Measurements from ENCODE around the gene FMNL2. TPM values are rescaled to one million over a fixed set of nuclear protein-coding genes. Genes with fewer than 3 reads are reported as not detected.

The FMNL2 gene
- total and polyA plus RNA-seq, 10 donors = 8.8 to 59.3 (median 33.5) TPM

- WGBS, 5 donors = 88 to 92% (median 90%) methylated on average over 9 of the region's 9 CpGs
- Histone ChIP-seq H3K4me1 (peaks cover 0 to 12% (median 0%) of the 10 kb centered on the region in 6 donors), H3K27me3 (replicated peaks in 1 of 7) (no peaks in the 10 kb centered on the region), H3K27ac (peak overlapping the region in 1 of 8 donors; percentile 9), H3K9me3 (no peaks in the 10 kb centered on the region), H3K36me3 (peaks cover 0 to 92% (median 3%) of the 10 kb centered on the region in 6 donors), H3K4me3 (no peak overlapping the region)
- TF ChIP-seq POLR2A (IDR thresholded peaks at IDR 0.05) (no peak), POLR2AphosphoS5 (IDR thresholded peaks at IDR 0.05) (peak in 1 of 3 donors; percentile 24)
- TF ChIP-seq, protein P1, sequence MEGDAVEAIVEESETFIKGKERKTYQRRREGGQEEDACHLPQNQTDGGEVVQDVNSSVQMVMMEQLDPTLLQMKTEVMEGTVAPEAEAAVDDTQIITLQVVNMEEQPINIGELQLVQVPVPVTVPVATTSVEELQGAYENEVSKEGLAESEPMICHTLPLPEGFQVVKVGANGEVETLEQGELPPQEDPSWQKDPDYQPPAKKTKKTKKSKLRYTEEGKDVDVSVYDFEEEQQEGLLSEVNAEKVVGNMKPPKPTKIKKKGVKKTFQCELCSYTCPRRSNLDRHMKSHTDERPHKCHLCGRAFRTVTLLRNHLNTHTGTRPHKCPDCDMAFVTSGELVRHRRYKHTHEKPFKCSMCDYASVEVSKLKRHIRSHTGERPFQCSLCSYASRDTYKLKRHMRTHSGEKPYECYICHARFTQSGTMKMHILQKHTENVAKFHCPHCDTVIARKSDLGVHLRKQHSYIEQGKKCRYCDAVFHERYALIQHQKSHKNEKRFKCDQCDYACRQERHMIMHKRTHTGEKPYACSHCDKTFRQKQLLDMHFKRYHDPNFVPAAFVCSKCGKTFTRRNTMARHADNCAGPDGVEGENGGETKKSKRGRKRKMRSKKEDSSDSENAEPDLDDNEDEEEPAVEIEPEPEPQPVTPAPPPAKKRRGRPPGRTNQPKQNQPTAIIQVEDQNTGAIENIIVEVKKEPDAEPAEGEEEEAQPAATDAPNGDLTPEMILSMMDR (IDR thresholded peaks at IDR 0.05 in 8 of 11, conservative IDR thresholded peaks at IDR 0.05 in 3 of 11) = no peak
- DNase-seq = no peak
- intact Hi-C loops (cut with DNase I; ENCODE audit: low total_unique reads) = no loop called here
These were observed 312.6 kb downstream of the FMNL2 start for GRCh38 chr2:152647552-152647951.

- Histone ChIP-seq H3K27me3 (replicated peaks in 1 of 7) (no peaks in the 10 kb centered on the region), H3K27ac (peak overlapping the region in 1 of 8 donors; percentile 0), H3K4me1 (peaks cover 0 to 12% (median 0%) of the 10 kb centered on the region in 6 donors), H3K9me3 (no peaks in the 10 kb centered on the region), H3K4me3 (no peak overlapping the region), H3K36me3 (peaks cover 0 to 92% (median 5%) of the 10 kb centered on the region in 6 donors)
- no peak for DNase-seq
- intact Hi-C loops (cut with DNase I; ENCODE audit: low total_unique reads) = no loop called here
- TF ChIP-seq, protein P1 (IDR thresholded peaks at IDR 0.05 in 8 of 11, conservative IDR thresholded peaks at IDR 0.05 in 3 of 11) = peak in 1 of 11 experiments; percentile 23
- TF ChIP-seq POLR2A (IDR thresholded peaks at IDR 0.05) = no peak
- 23 to 32% (median 28%) methylated on average over 2 of the region's 2 CpGs for WGBS, 5 donors
These were observed 313.4 kb downstream of the FMNL2 start for GRCh38 chr2:152648336-152648735.

- peaks cover 0 to 95% (median 10%) of the 10 kb centered on the region in 6 donors for H3K36me3 ChIP-seq
- TF ChIP-seq POLR2A (IDR thresholded peaks at IDR 0.05) (no peak), POLR2AphosphoS5 (IDR thresholded peaks at IDR 0.05) (no peak)
- TF ChIP-seq, protein P1 (IDR thresholded peaks at IDR 0.05 in 8 of 11, conservative IDR thresholded peaks at IDR 0.05 in 3 of 11) = no peak
- intact Hi-C loops (cut with DNase I; ENCODE audit: low total_unique reads) = no loop called here
These were observed 315.0 kb downstream of the FMNL2 start for GRCh38 chr2:152649997-152650396.

GRCh38 chr2:152650768-152651371, 315.9 kb downstream of the FMNL2 start:
- TF ChIP-seq POLR2AphosphoS5 (IDR thresholded peaks at IDR 0.05) (peak in 1 of 3 donors; percentile 40), POLR2A (IDR thresholded peaks at IDR 0.05) (no peak)
- no peak for DNase-seq
- Histone ChIP-seq H3K36me3 (peaks cover 0 to 96% (median 19%) of the 10 kb centered on the region in 6 donors), H3K9me3 (no peaks in the 10 kb centered on the region), H3K4me3 (no peak overlapping the region), H3K27me3 (replicated peaks in 1 of 7) (no peaks in the 10 kb centered on the region), H3K4me1 (peaks cover 0 to 12% (median 0%) of the 10 kb centered on the region in 6 donors), H3K27ac (no peak overlapping the region)
- intact Hi-C loops (cut with DNase I; ENCODE audit: low total_unique reads) = no loop called here
- WGBS, 5 donors = 94 to 97% (median 96%) methylated on average over 6 of the region's 6 CpGs

More at GRCh38 chr2:152649997-152650396, 315.0 kb downstream of the FMNL2 start:
- peaks cover 0 to 12% (median 0%) of the 10 kb centered on the region in 6 donors for H3K4me1 ChIP-seq
- H3K9me3 ChIP-seq = no peaks in the 10 kb centered on the region
- 81 to 94% (median 93%) methylated on average over 1 of the region's 1 CpG for WGBS, 5 donors
- no peaks in the 10 kb centered on the region for H3K27me3 ChIP-seq (replicated peaks in 1 of 7)
- DNase-seq = no peak
- no peak overlapping the region for H3K4me3 ChIP-seq
- no peak overlapping the region for H3K27ac ChIP-seq

Data from spleen (tissue), 11 donors.